ENCODE results near the gene ZBTB20.

Gene ZBTB20

DNA sequence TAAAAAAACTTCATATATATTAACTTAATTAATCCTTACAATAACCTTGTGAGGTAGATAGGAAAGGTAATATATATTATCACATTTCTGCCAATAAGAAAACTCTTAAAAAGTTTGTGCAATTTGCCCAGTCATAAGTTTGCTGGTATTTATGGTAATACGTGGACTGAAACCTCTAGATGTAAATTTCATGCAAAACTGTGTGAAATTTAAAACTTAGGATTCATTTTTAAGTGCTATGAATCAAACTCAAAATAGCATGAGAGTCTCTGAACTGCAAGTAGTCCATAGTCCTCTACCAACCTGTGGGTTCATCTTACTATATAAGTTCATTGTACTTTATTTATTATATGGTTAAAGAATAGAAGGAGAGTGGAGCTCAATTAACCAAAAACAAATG is 56.4 kb downstream of the ZBTB20 start:
- no peaks in the 10 kb centered on the region for H3K4me1 ChIP-seq (ENCODE audit: low read length)
- no peak overlapping the region for H3K27ac ChIP-seq (ENCODE audit: low read length)
- H3K4me3 ChIP-seq (ENCODE audit: low read length) = no peak overlapping the region
- no peak overlapping the region for H2AFZ ChIP-seq (ENCODE audit: low read depth, low read length)
- no peak for TF ChIP-seq EZH2phosphoT487 (IDR thresholded peaks at IDR 0.05; ENCODE audit: low read depth)
- TF ChIP-seq, protein P1, sequence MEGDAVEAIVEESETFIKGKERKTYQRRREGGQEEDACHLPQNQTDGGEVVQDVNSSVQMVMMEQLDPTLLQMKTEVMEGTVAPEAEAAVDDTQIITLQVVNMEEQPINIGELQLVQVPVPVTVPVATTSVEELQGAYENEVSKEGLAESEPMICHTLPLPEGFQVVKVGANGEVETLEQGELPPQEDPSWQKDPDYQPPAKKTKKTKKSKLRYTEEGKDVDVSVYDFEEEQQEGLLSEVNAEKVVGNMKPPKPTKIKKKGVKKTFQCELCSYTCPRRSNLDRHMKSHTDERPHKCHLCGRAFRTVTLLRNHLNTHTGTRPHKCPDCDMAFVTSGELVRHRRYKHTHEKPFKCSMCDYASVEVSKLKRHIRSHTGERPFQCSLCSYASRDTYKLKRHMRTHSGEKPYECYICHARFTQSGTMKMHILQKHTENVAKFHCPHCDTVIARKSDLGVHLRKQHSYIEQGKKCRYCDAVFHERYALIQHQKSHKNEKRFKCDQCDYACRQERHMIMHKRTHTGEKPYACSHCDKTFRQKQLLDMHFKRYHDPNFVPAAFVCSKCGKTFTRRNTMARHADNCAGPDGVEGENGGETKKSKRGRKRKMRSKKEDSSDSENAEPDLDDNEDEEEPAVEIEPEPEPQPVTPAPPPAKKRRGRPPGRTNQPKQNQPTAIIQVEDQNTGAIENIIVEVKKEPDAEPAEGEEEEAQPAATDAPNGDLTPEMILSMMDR (IDR thresholded peaks at IDR 0.05; ENCODE audit: low read depth, low read length) = no peak
- no peak overlapping the region for H3K9ac ChIP-seq (ENCODE audit: low read length)
- no peaks in the 10 kb centered on the region for H4K20me1 ChIP-seq (ENCODE audit: insufficient read depth, low read length)
- no peaks in the 10 kb centered on the region for H3K79me2 ChIP-seq (ENCODE audit: low read length)
- no peak overlapping the region for H3K4me2 ChIP-seq (ENCODE audit: low read length)
- no peaks in the 10 kb centered on the region for H3K9me3 ChIP-seq (ENCODE audit: insufficient read depth, low read length)
- no peaks in the 10 kb centered on the region for H3K27me3 ChIP-seq (ENCODE audit: low read depth, low read length)
- no peaks in the 10 kb centered on the region for H3K36me3 ChIP-seq (replicated peaks; ENCODE audit: low read depth, low read length)

DNA sequence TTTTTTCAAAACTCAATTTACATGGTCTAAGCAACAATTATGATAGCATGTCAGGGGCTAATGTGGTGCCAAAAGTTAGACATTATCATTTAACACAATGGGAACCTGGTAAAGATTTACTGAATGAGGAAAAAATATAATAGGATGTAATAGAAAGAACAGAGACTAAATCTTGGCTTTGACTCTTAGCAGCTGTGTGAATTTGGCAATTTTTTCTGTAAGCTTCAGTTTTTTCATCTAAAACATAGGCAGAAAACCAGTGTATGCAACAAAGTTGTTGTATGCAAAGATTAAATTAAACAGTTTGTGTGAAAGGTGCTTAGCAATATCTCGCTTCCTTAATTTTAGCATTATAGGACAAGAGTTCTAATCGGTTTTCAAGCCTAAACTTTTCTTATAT is 57.6 kb downstream of the ZBTB20 start:
- Histone ChIP-seq H3K79me2 (ENCODE audit: low read length) (no peaks in the 10 kb centered on the region), H2AFZ (ENCODE audit: low read depth, low read length) (no peak overlapping the region), H3K9me3 (ENCODE audit: insufficient read depth, low read length) (no peaks in the 10 kb centered on the region), H4K20me1 (ENCODE audit: insufficient read depth, low read length) (no peaks in the 10 kb centered on the region), H3K27ac (ENCODE audit: low read length) (no peak overlapping the region), H3K36me3 (replicated peaks; ENCODE audit: low read depth, low read length) (no peaks in the 10 kb centered on the region), H3K9ac (ENCODE audit: low read length) (no peak overlapping the region), H3K4me2 (ENCODE audit: low read length) (no peak overlapping the region), H3K4me1 (ENCODE audit: low read length) (no peaks in the 10 kb centered on the region), H3K27me3 (ENCODE audit: low read depth, low read length) (no peaks in the 10 kb centered on the region), H3K4me3 (ENCODE audit: low read length) (no peak overlapping the region)
- no peak for TF ChIP-seq EZH2phosphoT487 (IDR thresholded peaks at IDR 0.05; ENCODE audit: low read depth)

GRCh38 chr3:115087512-115087911 is 59.6 kb downstream of the ZBTB20 start:
- Histone ChIP-seq H3K4me1 (ENCODE audit: low read length) (no peaks in the 10 kb centered on the region), H3K79me2 (ENCODE audit: low read length) (no peaks in the 10 kb centered on the region), H3K27me3 (ENCODE audit: low read depth, low read length) (no peaks in the 10 kb centered on the region), H3K4me2 (ENCODE audit: low read length) (no peak overlapping the region), H3K27ac (ENCODE audit: low read length) (no peak overlapping the region), H4K20me1 (ENCODE audit: insufficient read depth, low read length) (no peaks in the 10 kb centered on the region), H3K4me3 (ENCODE audit: low read length) (no peak overlapping the region), H3K9me3 (ENCODE audit: insufficient read depth, low read length) (no peaks in the 10 kb centered on the region), H3K36me3 (replicated peaks; ENCODE audit: low read depth, low read length) (no peaks in the 10 kb centered on the region), H3K9ac (ENCODE audit: low read length) (no peak overlapping the region), H2AFZ (ENCODE audit: low read depth, low read length) (no peak overlapping the region)
- TF ChIP-seq, protein P1 (IDR thresholded peaks at IDR 0.05; ENCODE audit: low read depth, low read length) = no peak
- TF ChIP-seq EZH2phosphoT487 (IDR thresholded peaks at IDR 0.05; ENCODE audit: low read depth) = no peak

DNA sequence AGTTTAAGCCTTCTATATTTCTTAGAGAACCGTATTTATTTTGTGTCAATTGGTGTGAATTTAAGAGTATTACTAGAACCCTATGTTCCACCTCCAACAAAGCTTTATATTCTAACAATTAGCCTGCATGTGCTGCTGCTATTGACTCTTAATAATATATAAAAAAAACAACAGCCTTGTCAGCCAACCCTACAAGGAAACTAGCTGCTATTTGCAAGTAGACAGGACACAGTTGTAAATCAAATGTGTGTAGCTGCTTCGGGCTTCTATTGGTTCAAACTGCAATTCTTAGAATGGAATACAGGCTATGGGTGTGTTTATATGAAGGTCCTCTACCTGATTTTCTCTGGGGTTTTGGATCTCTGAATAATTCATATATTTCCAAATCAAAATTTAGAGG is 60.7 kb downstream of the ZBTB20 start:
- Histone ChIP-seq H3K79me2 (ENCODE audit: low read length) (no peaks in the 10 kb centered on the region), H3K27ac (ENCODE audit: low read length) (no peak overlapping the region), H3K27me3 (ENCODE audit: low read depth, low read length) (no peaks in the 10 kb centered on the region), H2AFZ (ENCODE audit: low read depth, low read length) (no peak overlapping the region), H3K9me3 (ENCODE audit: insufficient read depth, low read length) (no peaks in the 10 kb centered on the region), H3K9ac (ENCODE audit: low read length) (no peak overlapping the region), H3K4me1 (ENCODE audit: low read length) (no peaks in the 10 kb centered on the region), H3K36me3 (replicated peaks; ENCODE audit: low read depth, low read length) (no peaks in the 10 kb centered on the region), H3K4me2 (ENCODE audit: low read length) (no peak overlapping the region), H4K20me1 (ENCODE audit: insufficient read depth, low read length) (no peaks in the 10 kb centered on the region), H3K4me3 (ENCODE audit: low read length) (no peak overlapping the region)
- no peak for TF ChIP-seq EZH2phosphoT487 (IDR thresholded peaks at IDR 0.05; ENCODE audit: low read depth)
- TF ChIP-seq, protein P1 (IDR thresholded peaks at IDR 0.05; ENCODE audit: low read depth, low read length) = no peak

Data from OCI-LY3 (cell line).